ENCODE measurements around the gene CFAP100.

CFAP100 gene

DNA sequence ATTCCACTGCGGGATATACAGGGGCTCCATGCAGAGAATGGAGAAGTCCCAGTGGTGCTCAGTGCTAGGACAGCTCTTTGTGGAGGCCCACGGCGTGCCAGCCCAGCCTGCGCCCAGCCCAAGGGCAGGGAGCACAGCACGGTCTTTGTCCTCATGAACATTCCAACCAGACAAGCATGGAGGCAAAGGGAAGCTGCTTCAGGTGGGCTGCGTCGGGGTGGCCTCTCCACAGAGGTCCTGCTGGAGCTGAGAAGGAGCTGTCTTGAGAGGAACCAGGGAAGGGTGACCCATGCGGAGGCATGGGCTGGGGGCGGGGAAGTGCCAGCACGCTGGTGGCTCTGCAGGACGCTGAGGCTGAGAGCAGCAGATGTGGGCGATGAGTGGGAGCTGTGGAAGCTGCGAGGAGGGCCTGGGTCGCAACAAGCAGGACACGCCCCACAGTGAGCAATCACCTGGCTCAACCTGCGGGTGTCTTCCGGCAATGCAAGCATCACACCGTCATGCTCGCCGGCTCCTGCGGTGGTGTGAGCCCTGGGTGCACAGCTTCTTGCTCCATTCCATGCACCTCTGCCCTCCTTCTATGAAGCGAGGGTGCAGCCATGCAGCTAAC lies 23.5 kb upstream of the CFAP100 start:
- H3K4me3 ChIP-seq (replicated peaks; ENCODE audit: low read depth, low read length): no peak overlapping the region
- TF ChIP-seq, protein P1, sequence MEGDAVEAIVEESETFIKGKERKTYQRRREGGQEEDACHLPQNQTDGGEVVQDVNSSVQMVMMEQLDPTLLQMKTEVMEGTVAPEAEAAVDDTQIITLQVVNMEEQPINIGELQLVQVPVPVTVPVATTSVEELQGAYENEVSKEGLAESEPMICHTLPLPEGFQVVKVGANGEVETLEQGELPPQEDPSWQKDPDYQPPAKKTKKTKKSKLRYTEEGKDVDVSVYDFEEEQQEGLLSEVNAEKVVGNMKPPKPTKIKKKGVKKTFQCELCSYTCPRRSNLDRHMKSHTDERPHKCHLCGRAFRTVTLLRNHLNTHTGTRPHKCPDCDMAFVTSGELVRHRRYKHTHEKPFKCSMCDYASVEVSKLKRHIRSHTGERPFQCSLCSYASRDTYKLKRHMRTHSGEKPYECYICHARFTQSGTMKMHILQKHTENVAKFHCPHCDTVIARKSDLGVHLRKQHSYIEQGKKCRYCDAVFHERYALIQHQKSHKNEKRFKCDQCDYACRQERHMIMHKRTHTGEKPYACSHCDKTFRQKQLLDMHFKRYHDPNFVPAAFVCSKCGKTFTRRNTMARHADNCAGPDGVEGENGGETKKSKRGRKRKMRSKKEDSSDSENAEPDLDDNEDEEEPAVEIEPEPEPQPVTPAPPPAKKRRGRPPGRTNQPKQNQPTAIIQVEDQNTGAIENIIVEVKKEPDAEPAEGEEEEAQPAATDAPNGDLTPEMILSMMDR (IDR thresholded peaks at IDR 0.05; ENCODE audit: low read length, missing control alignments): no peak
- no peak for DNase-seq (ENCODE audit: low read depth)

DNA sequence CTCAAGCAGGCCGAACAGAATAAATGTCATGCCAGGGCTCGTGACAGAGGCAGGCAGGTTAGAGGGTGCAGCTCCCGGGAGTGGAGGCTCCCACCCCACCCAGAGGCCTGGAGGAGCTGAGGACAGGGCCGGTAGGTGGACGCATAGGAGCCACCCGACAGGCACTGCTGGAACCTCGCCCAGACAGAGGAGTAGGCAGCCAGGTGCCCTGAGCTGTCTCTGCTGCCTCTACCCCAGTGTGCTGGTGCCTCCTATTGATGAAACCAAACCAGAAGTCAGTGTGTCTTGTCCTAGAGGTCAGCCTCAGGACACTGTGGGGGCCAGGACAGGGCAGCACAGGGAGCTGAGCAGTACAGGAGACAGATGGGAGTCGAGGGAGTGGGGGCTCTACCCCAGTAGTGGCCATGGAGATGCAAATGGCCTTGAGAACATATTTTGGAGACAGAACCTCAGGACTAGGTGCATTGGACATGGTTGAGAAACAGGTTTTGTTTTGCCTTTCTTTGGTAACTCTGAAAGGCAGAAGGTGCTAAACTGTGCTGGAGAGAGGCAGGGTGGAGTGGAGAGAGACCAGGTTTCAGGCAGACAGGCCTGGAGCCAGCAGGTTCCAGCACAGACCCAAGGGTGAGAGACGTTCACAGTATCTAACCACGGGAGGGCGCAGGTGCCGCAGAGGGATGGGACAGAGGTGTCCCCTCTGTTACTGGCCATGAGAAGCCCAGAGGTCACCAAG lies 22.1 kb upstream of the CFAP100 start:
- no peak overlapping the region for H3K4me3 ChIP-seq (replicated peaks; ENCODE audit: low read depth, low read length)
- TF ChIP-seq, protein P1 (IDR thresholded peaks at IDR 0.05; ENCODE audit: low read length, missing control alignments): no peak

DNA sequence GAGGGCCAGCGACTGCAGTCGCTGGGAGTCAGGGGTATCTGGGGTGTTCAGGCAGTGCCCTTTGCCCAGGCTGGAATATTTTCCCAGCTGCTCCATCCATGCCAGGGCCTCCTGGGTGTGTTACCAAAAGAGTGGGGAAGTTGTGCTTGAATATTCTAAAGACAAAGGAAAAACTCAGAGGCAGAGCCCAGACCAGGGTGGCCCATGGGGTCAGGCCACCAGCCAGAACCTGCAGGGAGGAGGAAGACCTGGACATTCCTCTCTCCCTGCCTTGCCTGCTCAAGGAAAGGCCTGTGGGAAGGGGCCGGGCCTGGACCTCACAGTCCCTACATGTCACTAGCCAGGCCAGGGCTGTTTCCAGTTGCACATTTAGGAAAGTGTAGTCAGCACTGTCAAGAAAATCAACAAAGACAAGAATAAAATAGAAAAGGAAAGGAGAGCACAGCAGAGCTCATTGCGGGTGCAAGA lies 21.5 kb upstream of the CFAP100 start:
- H3K4me3 ChIP-seq (replicated peaks; ENCODE audit: low read depth, low read length): no peak overlapping the region
- TF ChIP-seq, protein P1 (IDR thresholded peaks at IDR 0.05; ENCODE audit: low read length, missing control alignments): no peak
- DNase-seq (ENCODE audit: low read depth): no peak

More for the DNA sequence above, 22.1 kb upstream of the CFAP100 start:
- no peak for DNase-seq (ENCODE audit: low read depth)

DNA sequence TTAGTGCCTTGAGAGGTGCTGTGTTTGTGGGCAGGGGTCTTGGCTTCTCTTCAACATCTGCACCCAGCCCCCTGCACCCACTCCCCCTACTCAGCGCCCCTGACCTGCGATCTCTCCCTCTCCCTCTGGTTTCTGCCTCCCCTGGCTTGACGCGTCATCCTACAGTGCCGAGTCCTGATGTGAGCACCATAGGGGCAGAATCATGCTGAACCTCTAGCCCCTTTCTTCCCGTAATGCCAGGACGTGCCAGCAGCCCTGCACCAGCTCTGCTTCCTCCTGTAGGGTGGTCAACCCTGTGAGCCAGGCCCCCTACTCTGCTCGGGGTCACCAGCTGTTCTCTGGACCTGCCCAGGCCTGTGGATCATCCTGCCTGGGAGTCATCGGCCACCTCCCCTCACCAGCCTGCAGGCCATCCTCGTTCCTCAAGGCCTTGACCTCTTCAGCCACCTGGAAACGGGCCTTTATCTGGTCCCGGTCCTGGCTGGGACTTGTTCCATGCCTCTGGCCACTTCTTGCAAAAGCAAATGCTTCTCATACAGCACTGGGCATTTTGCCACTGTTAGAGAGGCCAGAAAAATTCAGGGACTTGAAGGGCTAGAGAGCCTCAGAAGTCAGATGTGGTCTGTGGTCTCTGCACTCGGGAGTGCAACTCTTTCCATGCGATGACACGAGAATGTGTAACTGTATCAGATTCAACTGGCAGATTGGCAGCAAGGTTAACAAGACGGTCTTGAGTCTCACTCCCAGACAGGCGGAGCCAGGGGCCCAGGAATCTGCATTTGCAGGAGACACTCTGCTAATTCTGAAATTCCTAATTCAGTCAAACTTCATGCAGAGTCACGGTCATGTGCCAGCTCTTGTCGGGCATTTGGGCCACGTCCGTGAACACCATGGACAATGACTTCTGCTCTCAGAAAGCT lies 20.8 kb upstream of the CFAP100 start:
- H3K4me3 ChIP-seq (replicated peaks; ENCODE audit: low read depth, low read length): no peak overlapping the region
- TF ChIP-seq, protein P1 (IDR thresholded peaks at IDR 0.05; ENCODE audit: low read length, missing control alignments): no peak
- peak; percentile 39 for DNase-seq (ENCODE audit: low read depth)

DNA sequence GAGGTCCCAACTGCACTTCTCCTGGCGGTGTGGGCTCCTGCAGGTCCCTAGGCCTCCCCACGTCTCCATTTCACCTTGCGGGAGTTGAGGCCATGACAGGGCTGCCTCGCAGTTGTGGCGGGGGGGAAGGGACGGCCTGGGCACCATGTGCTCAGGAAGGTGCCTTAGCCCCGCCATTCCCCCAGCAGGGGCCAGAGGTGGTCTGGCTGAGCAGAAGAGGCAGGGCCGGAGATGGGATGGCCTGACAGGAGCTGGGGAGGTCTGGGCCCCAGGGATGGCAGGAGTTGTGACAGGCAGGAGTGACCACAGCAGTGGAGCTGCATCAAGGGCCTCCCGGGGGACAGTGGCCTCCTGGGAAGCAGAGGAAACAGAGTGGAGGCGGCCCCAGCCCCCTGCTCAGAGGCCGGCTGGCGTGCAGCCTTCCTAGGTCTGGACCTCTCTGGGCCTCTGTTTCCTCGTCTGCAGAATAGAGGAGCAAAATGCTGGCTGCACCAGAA lies 18.8 kb upstream of the CFAP100 start:
- H3K4me3 ChIP-seq (replicated peaks; ENCODE audit: low read depth, low read length): no peak overlapping the region
- TF ChIP-seq, protein P1 (IDR thresholded peaks at IDR 0.05; ENCODE audit: low read length, missing control alignments): no peak
- DNase-seq (ENCODE audit: low read depth): no peak

DNA sequence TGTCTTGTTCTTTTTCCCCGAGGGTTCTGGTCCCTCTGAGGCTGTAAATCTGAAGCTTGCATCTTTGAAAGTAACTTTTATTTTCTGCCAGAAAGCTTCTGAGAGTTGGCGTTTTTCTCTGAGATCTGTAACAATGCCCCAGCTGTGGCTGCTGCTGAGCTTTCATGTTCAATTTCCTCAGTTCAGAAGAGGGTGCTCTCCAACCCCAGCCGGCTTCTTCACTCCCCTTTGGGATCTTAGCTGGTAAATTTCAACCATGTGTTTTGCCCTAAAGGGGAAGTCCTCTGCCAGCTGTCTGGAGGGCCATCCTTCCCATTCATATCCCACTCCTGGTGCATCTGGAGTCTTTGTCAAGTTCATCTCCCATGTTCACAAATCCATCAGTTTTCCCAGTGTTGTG lies 18.3 kb upstream of the CFAP100 start:
- TF ChIP-seq, protein P1 (IDR thresholded peaks at IDR 0.05; ENCODE audit: low read length, missing control alignments): no peak
- no peak for DNase-seq (ENCODE audit: low read depth)
- no peak overlapping the region for H3K4me3 ChIP-seq (replicated peaks; ENCODE audit: low read depth, low read length)

All from fibroblast of pulmonary artery (primary cell).